AG04449 (cell line): ENCODE data around the gene RASL10A.

ENCODE experiments used
- CTCF ChIA-PET: fragments of 350-600 bp; formaldehyde crosslinking; extraction: SDS; loops from one replicate; lab custom pipeline; 2021; ENCODE audit warnings: antibody characterized with exemption; lab: Yijun Ruan, JAX
- POLR2A ChIA-PET: fragments of 400-600, 350-600 bp; formaldehyde crosslinking; extraction: SDS; loops from one replicate; lab custom pipeline; 2020; ENCODE audit warnings: antibody characterized with exemption, inconsistent platforms; lab: Yijun Ruan, JAX
- DNase-seq: peaks from one replicate; pipeline ENCODE4 v3.0.0-alpha.2; 2010; ENCODE audit warnings: low read depth, low spot score
- H3K4me3 ChIP-seq: 2 replicates; pipeline ENCODE4 v1.5.1; 2011; ENCODE audit warnings: low read depth, mild to moderate bottlenecking, control low read depth, low read length
- TF ChIP-seq, protein P1 (sequence below): IDR thresholded peaks from one replicate; pipeline ENCODE4 v1.5.1; 2011; ENCODE audit warnings: mild to moderate bottlenecking, moderate library complexity, low read length, control low read depth, inconsistent platforms; ENCODE audit not compliant: insufficient read depth; ENCODE audit errors: missing control alignments

RASL10A gene

DNA sequence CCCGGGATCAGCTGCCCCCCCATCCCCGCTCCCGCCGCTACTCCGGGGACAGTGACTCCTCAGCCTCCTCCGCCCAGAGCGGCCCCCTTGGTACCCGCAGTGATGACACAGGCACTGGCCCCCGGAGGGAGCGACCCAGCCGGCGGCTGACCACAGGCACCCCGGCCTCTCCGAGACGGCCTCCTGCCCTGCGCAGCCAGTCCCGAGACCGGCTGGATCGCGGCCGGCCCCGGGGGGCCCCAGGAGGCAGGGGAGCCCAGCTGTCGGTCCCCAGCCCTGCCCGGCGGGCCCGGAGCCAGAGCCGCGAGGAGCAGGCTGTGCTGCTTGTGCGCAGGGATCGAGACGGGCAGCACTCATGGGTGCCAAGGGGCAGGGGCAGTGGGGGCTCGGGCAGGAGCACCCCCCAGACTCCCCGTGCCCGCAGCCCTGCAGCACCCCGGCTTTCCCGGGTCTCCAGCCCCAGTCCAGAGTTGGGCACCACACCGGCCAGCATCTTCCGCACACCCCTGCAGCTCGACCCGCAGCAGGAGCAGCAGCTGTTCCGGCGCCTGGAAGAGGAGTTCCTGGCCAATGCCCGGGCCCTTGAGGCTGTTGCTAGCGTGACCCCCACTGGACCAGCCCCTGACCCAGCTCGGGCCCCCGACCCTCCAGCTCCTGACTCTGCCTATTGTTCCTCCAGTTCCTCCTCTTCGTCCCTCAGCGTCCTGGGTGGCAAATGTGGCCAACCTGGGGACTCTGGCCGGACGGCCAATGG lies 3.9 kb downstream of the RASL10A start:
- TF ChIP-seq, protein P1, sequence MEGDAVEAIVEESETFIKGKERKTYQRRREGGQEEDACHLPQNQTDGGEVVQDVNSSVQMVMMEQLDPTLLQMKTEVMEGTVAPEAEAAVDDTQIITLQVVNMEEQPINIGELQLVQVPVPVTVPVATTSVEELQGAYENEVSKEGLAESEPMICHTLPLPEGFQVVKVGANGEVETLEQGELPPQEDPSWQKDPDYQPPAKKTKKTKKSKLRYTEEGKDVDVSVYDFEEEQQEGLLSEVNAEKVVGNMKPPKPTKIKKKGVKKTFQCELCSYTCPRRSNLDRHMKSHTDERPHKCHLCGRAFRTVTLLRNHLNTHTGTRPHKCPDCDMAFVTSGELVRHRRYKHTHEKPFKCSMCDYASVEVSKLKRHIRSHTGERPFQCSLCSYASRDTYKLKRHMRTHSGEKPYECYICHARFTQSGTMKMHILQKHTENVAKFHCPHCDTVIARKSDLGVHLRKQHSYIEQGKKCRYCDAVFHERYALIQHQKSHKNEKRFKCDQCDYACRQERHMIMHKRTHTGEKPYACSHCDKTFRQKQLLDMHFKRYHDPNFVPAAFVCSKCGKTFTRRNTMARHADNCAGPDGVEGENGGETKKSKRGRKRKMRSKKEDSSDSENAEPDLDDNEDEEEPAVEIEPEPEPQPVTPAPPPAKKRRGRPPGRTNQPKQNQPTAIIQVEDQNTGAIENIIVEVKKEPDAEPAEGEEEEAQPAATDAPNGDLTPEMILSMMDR, result no peak

DNA sequence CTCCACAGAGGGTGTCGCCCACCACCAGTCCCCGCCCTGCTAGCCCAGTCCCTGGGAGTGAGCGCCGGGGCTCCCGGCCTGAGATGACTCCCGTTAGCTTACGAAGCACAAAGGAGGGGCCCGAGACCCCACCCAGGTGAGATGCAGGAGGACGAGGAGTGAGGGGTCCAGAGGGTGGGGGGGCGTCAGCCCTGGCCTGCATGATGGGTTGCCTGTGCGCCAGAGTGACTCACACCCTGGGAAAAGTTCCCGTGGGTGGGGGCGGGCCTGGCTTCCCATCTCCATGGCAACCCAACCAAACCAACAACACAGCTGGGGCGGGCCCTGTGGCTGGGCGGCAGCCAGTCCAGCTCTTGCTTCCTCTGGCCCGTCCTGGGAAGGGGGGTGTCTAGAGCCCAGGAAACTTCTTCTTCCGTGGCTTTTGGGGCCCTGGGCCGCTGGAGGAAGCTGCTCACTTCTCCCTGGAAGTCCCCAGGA lies 4.6 kb downstream of the RASL10A start:
- peak; percentile 75 for DNase-seq
- POLR2A ChIA-PET, result no interaction called here
- CTCF ChIA-PET, result interaction anchor here (0.8 to 1.3 kb wide), 2 partner anchors 30 to 48 kb away, joined by 3 to 5 read pairs; no protein-coding TSS in a partner anchor
- H3K4me3 ChIP-seq, result no peak overlapping the region
- TF ChIP-seq, protein P1, result no peak

More for the DNA sequence above, 3.9 kb downstream of the RASL10A start:
- CTCF ChIA-PET, result interaction anchor here (1.3 to 3.4 kb wide), 3 partner anchors 14 to 48 kb away, joined by 5 to 13 read pairs (median 7); no protein-coding TSS in a partner anchor
- DNase-seq, result no peak
- no peak overlapping the region for H3K4me3 ChIP-seq
- POLR2A ChIA-PET, result no interaction called here

DNA sequence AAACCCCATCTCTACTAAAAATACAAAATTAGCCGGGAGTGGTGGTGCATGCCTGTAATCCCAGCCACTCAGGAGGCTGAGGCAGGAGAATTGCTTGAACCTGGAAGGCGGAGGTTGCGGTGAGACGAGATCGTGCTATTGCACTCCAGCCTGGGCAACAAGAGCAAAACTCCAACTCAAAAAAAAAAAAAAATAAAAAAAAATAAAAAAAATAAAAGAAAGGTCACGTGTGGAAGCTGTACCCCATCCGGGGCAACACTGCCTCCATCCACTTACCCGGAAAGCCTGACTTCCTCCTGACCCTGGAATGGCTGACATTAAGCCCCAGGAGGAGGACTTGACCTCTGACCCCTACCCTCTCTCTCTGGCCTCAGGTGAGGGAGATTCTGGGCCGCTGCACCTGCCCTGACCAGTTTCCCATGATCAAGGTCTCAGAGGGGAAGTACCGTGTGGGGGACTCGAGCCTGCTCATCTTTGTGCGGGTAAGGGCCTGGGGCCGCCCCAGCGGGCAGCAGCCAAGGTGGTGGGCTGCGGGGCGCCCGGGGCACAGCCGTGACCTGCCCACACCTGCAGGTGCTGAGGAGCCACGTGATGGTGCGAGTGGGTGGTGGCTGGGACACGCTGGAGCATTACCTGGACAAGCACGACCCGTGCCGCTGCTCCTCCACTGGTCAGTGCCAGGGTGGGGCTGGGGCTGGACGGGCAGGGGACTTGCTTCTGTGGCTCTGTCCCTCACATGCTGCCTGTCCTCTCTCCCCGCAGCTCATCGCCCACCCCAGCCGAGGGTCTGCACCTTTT lies 5.2 kb downstream of the RASL10A start:
- no peak overlapping the region for H3K4me3 ChIP-seq
- ChIA-PET CTCF (interaction anchor here (0.8 to 1.3 kb wide), 2 partner anchors 30 to 49 kb away, joined by 3 to 5 read pairs; no protein-coding TSS in a partner anchor), POLR2A (no interaction called here)
- TF ChIP-seq, protein P1, result no peak
- DNase-seq, result no peak

DNA sequence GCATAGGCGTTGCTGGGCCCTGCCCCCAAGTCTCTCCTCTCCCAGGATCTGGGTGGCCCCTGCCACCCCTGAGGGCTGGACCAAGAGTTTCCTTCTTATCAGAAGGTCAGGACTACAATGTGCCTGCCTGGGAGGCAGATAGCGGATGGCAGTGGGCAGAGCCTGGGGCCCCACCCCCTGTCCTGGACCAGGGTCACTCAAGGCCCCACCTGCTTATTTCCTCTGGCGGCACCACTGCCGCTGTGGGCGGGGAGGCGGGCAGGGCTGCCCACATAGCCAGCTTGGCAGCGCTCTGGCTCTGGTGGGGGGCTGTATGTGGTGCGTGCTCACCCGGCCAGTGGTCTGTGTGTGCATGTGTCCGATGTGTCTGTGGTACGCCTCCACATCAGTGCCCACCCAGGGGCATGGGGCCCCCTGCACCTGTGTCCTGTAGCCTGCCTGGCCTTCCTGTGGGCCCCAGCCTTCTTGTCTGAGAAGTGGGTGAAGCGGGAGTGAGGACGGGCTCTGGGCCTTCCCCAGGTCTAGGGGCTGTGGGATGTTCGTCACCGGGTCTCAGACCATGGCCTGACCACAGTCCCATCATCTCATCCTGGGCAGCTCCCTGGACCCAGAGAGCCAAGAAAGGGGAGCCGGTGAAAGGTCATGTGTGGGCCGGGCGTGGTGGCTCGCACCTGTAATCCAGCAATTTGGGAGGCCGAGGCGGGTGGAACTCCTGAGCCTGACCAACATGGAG lies 6.0 kb downstream of the RASL10A start:
- POLR2A ChIA-PET, result no interaction called here

DNA sequence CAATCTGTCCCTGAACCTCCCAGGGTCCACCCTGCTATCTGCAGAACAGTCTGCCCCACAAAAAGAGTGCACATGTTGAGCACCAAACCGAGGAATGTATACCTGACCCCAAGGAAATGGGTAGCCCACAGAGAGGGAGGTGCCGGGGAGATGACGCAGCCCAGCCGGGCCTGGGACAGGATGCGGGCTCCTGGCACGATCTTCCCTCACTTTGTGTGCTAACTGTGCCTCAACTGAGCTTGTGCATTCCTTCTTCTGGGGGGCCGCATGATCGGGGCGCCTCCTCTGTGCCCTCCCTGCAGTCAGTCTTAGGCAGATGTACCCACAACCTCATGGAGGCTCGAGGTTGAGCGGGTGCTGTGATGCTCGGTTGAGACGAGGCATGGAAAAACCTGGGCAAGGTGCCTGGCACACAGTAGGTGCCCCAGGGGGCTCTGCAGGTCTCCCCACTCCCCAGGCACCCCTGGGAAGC lies 6.7 kb downstream of the RASL10A start:
- H3K4me3 ChIP-seq, result peak overlapping the region; percentile 27
- TF ChIP-seq, protein P1, result no peak
- CTCF ChIA-PET, result interaction anchor here (0.7 to 4.3 kb wide), 3 partner anchors 10 to 49 kb away, joined by 3 to 48 read pairs (median 3); no protein-coding TSS in a partner anchor
- no peak for DNase-seq
- POLR2A ChIA-PET, result no interaction called here

More for the DNA sequence above, 6.0 kb downstream of the RASL10A start:
- TF ChIP-seq, protein P1, result no peak
- DNase-seq, result no peak
- CTCF ChIA-PET, result no interaction called here
- H3K4me3 ChIP-seq, result no peak overlapping the region
